Measurements from ENCODE around the gene VEGFA.

DNA sequence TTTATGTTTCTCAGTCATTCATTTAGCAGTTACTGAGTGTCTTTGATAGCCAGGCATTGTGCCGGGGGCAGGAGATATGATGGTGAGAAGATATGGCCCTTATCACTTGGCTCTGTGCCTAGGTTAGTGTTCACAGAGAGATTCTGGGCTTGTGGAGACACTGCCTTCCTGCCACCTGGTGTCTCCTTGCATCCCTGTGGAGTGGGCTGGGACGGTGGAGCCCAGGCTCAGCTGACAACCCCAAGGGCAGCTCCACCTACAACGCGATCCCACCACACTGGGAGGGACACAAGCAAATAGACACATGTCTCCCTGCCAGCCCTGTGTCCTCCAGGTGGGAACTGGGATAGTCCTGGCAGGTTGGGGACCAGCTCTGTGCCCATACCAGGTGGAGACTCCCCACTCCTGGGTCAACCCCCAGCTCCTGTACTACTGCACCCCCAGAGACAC, 30.3 kb upstream of the VEGFA start:
- TF ChIP-seq, protein P1, sequence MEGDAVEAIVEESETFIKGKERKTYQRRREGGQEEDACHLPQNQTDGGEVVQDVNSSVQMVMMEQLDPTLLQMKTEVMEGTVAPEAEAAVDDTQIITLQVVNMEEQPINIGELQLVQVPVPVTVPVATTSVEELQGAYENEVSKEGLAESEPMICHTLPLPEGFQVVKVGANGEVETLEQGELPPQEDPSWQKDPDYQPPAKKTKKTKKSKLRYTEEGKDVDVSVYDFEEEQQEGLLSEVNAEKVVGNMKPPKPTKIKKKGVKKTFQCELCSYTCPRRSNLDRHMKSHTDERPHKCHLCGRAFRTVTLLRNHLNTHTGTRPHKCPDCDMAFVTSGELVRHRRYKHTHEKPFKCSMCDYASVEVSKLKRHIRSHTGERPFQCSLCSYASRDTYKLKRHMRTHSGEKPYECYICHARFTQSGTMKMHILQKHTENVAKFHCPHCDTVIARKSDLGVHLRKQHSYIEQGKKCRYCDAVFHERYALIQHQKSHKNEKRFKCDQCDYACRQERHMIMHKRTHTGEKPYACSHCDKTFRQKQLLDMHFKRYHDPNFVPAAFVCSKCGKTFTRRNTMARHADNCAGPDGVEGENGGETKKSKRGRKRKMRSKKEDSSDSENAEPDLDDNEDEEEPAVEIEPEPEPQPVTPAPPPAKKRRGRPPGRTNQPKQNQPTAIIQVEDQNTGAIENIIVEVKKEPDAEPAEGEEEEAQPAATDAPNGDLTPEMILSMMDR (IDR thresholded peaks at IDR 0.05): no peak
- TF ChIP-seq EP300 (IDR thresholded peaks at IDR 0.05): no peak
- no peak for TF ChIP-seq POLR2A (IDR thresholded peaks at IDR 0.05; ENCODE audit: low read depth)
- TF ChIP-seq POLR2AphosphoS5 (IDR thresholded peaks at IDR 0.05): no peak
